OCI-LY1 (cell line): ENCODE measurements around the gene BMERB1.
"Not testable (repeated sequence)": the region's sequence is repeated elsewhere in the genome, so short reads cannot be mapped to it uniquely, and the experiment has no call there.

Experiments
- H2AFZ ChIP-seq: fragments of 200-600 bp; sonication (generic), shearing (Covaris generic); 2 replicates; pipeline ENCODE4 v1.6.0; 2014; ENCODE audit warnings: antibody characterized with exemption, mild to moderate bottlenecking, low read length
- H3F3A ChIP-seq: fragments of 200-600 bp; sonication (generic), shearing (Covaris generic); 2 replicates; pipeline ENCODE4 v1.6.0; 2014; ENCODE audit warnings: mild to moderate bottlenecking, antibody characterized with exemption, low read length, moderate library complexity; ENCODE audit not compliant: insufficient read depth
- H3K27ac ChIP-seq: fragments of 200-600 bp; sonication (generic); 2 replicates; pipeline ENCODE4 v1.5.1; 2014; ENCODE audit warnings: low read length, mixed run types, mild to moderate bottlenecking, low read depth; ENCODE audit not compliant: poor library complexity, severe bottlenecking
- H3K27me3 ChIP-seq: fragments of 200-600 bp; sonication (generic); 2 replicates; pipeline ENCODE4 v1.6.0; 2014; ENCODE audit warnings: antibody characterized with exemption, mild to moderate bottlenecking, low read length, moderate library complexity; ENCODE audit not compliant: insufficient read depth
- H3K36me3 ChIP-seq: fragments of 200-600 bp; sonication (generic); 2 replicates; pipeline ENCODE4 v1.6.1; 2014; ENCODE audit warnings: mild to moderate bottlenecking, antibody characterized with exemption, low read length, moderate library complexity, mixed read lengths; ENCODE audit not compliant: insufficient read depth
- H3K4me1 ChIP-seq: fragments of 200-600 bp; sonication (generic); 2 replicates; pipeline ENCODE4 v1.5.1; 2014; ENCODE audit warnings: mild to moderate bottlenecking, low read length, moderate library complexity; ENCODE audit not compliant: insufficient read depth, severe bottlenecking
- H3K4me2 ChIP-seq: fragments of 200-600 bp; sonication (generic), shearing (Covaris generic); 2 replicates; pipeline ENCODE4 v1.6.1; 2014; ENCODE audit warnings: low read length
- H3K4me3 ChIP-seq: fragments of 200-600 bp; sonication (generic); 2 replicates; pipeline ENCODE4 v1.5.1; 2014; ENCODE audit warnings: low read length, low read depth, mild to moderate bottlenecking, mixed read lengths; ENCODE audit not compliant: poor library complexity, severe bottlenecking
- H3K79me2 ChIP-seq: fragments of 200-600 bp; shearing (Covaris generic); 2 replicates; pipeline ENCODE4 v1.6.1; 2016; ENCODE audit warnings: mixed run types, low read length, mixed read lengths; ENCODE audit not compliant: insufficient read depth
- H3K9ac ChIP-seq: fragments of 200-600 bp; sonication (generic), shearing (Covaris generic); 2 replicates; pipeline ENCODE4 v1.6.1; 2014; ENCODE audit warnings: mild to moderate bottlenecking, low read length, mixed read lengths
- H3K9me2 ChIP-seq: fragments of 200-600 bp; sonication (generic), shearing (Covaris generic); 2 replicates; pipeline ENCODE4 v1.6.1; 2014; ENCODE audit warnings: low read depth, mild to moderate bottlenecking, low read length, mixed read lengths
- H3K9me3 ChIP-seq: fragments of 200-600 bp; shearing (Covaris generic); 2 replicates; pipeline ENCODE4 v1.6.1; 2014; ENCODE audit warnings: low read length, mixed read lengths
- H4K20me1 ChIP-seq: fragments of 200-600 bp; sonication (generic), shearing (Covaris generic); 2 replicates; pipeline ENCODE4 v1.6.0; 2016; ENCODE audit warnings: mild to moderate bottlenecking, low read length; ENCODE audit not compliant: insufficient read depth
- EZH2 ChIP-seq: fragments of 200-600 bp; sonication (generic), shearing (Covaris generic); IDR thresholded peaks from 2 replicates; pipeline ENCODE4 v1.8.0; 2017; ENCODE audit warnings: borderline replicate concordance, mixed run types, mild to moderate bottlenecking, antibody characterized with exemption, low read length, moderate library complexity, mixed read lengths
- TF ChIP-seq, protein P1 (sequence below): fragments of 200-600 bp; sonication (generic), shearing (Covaris generic); IDR thresholded peaks from 2 replicates; pipeline ENCODE4 v1.5.1; 2017; ENCODE audit warnings: mild to moderate bottlenecking, antibody characterized with exemption, low read length, moderate library complexity, mixed read lengths

Gene BMERB1

DNA sequence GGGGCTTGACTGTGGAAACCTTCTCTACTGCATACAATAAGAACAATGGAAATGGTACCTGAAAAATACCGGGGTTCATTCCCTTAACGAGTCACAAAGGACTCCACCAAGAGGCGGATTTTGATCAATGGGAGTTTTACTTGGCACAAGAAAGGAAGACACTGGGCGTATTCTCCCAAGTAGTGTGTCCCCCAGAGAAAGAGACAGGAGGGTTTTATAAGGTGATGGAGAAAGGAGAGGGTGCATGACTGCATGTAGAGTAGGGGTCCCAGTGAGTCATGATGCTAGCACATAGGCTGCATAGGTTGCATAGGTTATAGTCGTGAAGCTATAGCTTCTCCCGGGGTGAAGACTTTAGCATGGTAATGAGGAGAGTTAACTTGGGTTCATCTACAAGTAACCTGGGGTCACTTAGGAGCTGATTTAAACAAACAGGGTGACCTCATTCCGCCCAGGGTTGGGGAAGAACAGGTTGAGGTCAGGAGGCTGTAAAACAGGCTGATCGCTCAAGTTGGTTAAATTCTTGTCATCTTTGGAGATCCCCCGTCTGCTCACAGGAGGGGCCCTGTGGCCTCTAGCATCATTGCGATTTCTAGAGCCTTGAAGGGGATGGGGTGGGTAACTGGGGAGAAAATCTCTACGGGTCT lies 37.3 kb upstream of the BMERB1 start:
- Histone ChIP-seq H3K27ac (no peak overlapping the region), H3F3A (no peaks in the 10 kb centered on the region), H3K9ac (no peak overlapping the region), H3K4me2 (no peak overlapping the region), H3K4me1 (no peaks in the 10 kb centered on the region), H2AFZ (no peak overlapping the region), H3K9me3 (no peaks in the 10 kb centered on the region), H4K20me1 (no peaks in the 10 kb centered on the region), H3K9me2 (no peaks in the 10 kb centered on the region), H3K36me3 (no peaks in the 10 kb centered on the region), H3K27me3 (no peaks in the 10 kb centered on the region), H3K79me2 (no peaks in the 10 kb centered on the region), H3K4me3 (no peak overlapping the region)
- TF ChIP-seq EZH2: no peak
- TF ChIP-seq, protein P1, sequence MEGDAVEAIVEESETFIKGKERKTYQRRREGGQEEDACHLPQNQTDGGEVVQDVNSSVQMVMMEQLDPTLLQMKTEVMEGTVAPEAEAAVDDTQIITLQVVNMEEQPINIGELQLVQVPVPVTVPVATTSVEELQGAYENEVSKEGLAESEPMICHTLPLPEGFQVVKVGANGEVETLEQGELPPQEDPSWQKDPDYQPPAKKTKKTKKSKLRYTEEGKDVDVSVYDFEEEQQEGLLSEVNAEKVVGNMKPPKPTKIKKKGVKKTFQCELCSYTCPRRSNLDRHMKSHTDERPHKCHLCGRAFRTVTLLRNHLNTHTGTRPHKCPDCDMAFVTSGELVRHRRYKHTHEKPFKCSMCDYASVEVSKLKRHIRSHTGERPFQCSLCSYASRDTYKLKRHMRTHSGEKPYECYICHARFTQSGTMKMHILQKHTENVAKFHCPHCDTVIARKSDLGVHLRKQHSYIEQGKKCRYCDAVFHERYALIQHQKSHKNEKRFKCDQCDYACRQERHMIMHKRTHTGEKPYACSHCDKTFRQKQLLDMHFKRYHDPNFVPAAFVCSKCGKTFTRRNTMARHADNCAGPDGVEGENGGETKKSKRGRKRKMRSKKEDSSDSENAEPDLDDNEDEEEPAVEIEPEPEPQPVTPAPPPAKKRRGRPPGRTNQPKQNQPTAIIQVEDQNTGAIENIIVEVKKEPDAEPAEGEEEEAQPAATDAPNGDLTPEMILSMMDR: no peak

DNA sequence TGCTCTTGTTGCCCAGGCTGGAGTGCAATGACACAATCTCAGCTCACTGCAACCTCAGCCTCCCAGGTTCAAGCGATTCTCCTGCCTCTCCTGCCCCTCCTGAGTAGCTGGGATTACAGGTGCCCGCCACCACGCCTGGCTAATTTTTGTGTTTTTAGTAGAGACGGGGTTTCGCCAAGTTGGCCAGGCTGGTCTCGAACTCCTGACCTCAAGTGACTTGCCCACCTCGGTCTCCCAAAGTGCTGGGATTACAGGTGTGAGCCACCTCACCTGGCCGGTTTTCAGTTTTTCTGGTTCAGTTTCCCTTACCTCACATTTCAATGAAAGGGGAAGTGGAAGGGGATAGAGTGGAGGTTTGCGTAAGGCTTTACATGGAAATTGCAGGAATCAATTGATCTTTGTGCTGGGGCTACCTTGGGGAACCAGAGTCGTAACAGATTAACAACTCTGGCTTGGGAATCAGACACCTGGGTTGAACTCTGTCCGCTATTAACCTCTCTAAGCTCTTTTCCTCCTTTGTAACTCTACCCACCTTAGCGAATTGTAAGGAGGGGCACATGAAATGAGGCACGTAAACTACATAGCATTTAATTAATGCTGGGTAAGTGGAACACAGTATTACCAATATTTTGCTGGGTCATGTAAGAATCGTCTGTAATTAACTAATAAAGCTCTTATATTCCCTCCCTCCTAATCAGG lies 35.6 kb upstream of the BMERB1 start:
- no peak for TF ChIP-seq EZH2
- H3F3A ChIP-seq: no peaks in the 10 kb centered on the region
- H3K9me3 ChIP-seq: no peaks in the 10 kb centered on the region
- no peak overlapping the region for H2AFZ ChIP-seq
- H3K79me2 ChIP-seq: no peaks in the 10 kb centered on the region
- no peaks in the 10 kb centered on the region for H3K36me3 ChIP-seq
- H3K27me3 ChIP-seq: no peaks in the 10 kb centered on the region; the same call in 1 of the 2 replicates
- no peaks in the 10 kb centered on the region for H4K20me1 ChIP-seq
- H3K4me2 ChIP-seq: no peak overlapping the region
- no peak overlapping the region for H3K27ac ChIP-seq
- H3K9ac ChIP-seq: no peak overlapping the region
- no peaks in the 10 kb centered on the region for H3K9me2 ChIP-seq
- H3K4me1 ChIP-seq: no peaks in the 10 kb centered on the region
- no peak overlapping the region for H3K4me3 ChIP-seq

DNA sequence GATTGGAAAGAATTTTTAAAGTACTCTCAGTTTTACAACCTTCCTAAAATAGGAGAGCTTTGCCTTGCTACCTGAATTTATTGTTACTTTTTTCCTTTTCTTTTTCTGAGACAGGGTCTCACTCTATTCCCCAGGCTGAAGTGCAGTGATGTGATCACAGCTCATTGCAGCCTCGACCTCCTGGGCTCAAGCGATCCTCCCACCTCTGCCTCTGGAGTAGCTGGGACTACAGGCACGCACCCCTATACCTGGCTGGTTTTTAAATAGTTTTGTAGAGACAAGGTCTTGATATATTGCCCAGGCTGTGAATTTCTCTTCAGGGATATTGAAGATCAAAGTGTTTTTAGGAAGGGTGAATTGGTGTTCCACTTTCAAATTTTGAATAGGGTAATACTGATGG lies 35.1 kb upstream of the BMERB1 start:
- no peak overlapping the region for H3K4me2 ChIP-seq
- H3K36me3 ChIP-seq: no peaks in the 10 kb centered on the region
- H3K4me1 ChIP-seq: no peaks in the 10 kb centered on the region
- no peaks in the 10 kb centered on the region for H3K9me3 ChIP-seq
- no peaks in the 10 kb centered on the region for H3K79me2 ChIP-seq
- no peak overlapping the region for H3K4me3 ChIP-seq
- TF ChIP-seq, protein P1: no peak
- TF ChIP-seq EZH2: no peak
- no peaks in the 10 kb centered on the region for H3F3A ChIP-seq
- no peaks in the 10 kb centered on the region; the same call in 1 of the 2 replicates for H3K27me3 ChIP-seq
- H3K9ac ChIP-seq: no peak overlapping the region
- H3K27ac ChIP-seq: no peak overlapping the region
- H3K9me2 ChIP-seq: no peaks in the 10 kb centered on the region
- no peak overlapping the region for H2AFZ ChIP-seq
- no peaks in the 10 kb centered on the region for H4K20me1 ChIP-seq

DNA sequence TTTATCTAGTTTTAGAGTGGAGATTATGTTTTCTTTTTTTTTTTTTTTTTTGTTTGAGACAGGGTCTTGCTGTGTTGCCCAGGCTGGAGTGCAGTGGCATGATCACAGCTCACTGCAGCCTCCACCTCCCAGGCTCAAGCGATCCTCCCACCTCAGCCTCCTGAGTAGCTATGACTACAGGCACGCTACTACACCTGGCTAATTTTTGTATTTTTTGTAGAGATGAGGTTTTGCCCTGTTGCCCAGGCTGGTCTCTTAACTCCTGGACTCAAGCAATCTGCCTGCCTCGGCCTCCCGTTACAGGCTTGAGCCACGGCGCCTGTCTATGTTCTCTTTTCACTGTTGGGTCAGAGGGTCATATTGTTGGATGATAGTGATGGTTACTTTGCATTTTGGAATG lies 34.1 kb upstream of the BMERB1 start:
- not testable (repeated sequence) for H3F3A ChIP-seq, H4K20me1 ChIP-seq, H3K79me2 ChIP-seq, H3K9me2 ChIP-seq, H2AFZ ChIP-seq, H3K9me3 ChIP-seq, H3K27ac ChIP-seq, H3K27me3 ChIP-seq, H3K9ac ChIP-seq, H3K36me3 ChIP-seq, H3K4me2 ChIP-seq, H3K4me1 ChIP-seq, H3K4me3 ChIP-seq
